Measurements from ENCODE around the gene HSDL2. TPM values are rescaled to one million over a fixed set of nuclear protein-coding genes. Genes with fewer than 3 reads are reported as not detected.

Gene HSDL2
- total and polyA plus RNA-seq, 2 donors (not counting 1 experiment from before 2014, with no cell fraction given): 47.9 to 49.9 TPM

GRCh38 chr9:112462855-112463254 is 82.9 kb downstream of the HSDL2 start:
- Histone ChIP-seq H3K27ac (ENCODE audit: insufficient read depth, low read length) (no peak overlapping the region), H2AFZ (ENCODE audit: low read length) (no peak overlapping the region), H3K4me2 (ENCODE audit: extremely low read depth, insufficient read depth, low read length) (no peak overlapping the region), H3K36me3 (ENCODE audit: control insufficient read depth, insufficient read depth, low read length) (no peaks in the 10 kb centered on the region), H3K79me2 (ENCODE audit: control insufficient read depth, insufficient read depth, low read length) (no peaks in the 10 kb centered on the region), H3K9me3 (ENCODE audit: control insufficient read depth, insufficient read depth, low read depth, low read length) (no peaks in the 10 kb centered on the region), H3K4me1 (ENCODE audit: control insufficient read depth, extremely low read depth, insufficient read depth, low read length) (no peaks in the 10 kb centered on the region), H3K9ac (ENCODE audit: insufficient read depth, low read length) (no peak overlapping the region), H3K4me3 (replicated peaks in 1 of 4; ENCODE audit: control extremely low read depth in 1 of 4, insufficient read depth in 1 of 4, low read depth in 3 of 4, low read length in 4 of 4) (no peak overlapping the region), H3K27me3 (ENCODE audit: control insufficient read depth, insufficient read depth, low read length) (no peaks in the 10 kb centered on the region), H4K20me1 (ENCODE audit: control insufficient read depth, extremely low read depth, insufficient read depth, low read length) (no peaks in the 10 kb centered on the region)
- TF ChIP-seq CTCF (conservative IDR thresholded peaks at IDR 0.05 in 1 of 2, IDR thresholded peaks at IDR 0.05 in 1 of 2; ENCODE audit: low read depth in 1 of 2, low read length in 2 of 2) (no peak), EZH2 (IDR thresholded peaks at IDR 0.05; ENCODE audit: low read length, missing control alignments) (no peak)
- no peak for DNase-seq (ENCODE audit: low read depth in 2 of 2)

- no peak for TF ChIP-seq CTCF (conservative IDR thresholded peaks at IDR 0.05 in 1 of 2, IDR thresholded peaks at IDR 0.05 in 1 of 2; ENCODE audit: low read depth in 1 of 2, low read length in 2 of 2)
- no peak for TF ChIP-seq EZH2 (IDR thresholded peaks at IDR 0.05; ENCODE audit: low read length, missing control alignments)
- H3K36me3 ChIP-seq (ENCODE audit: control insufficient read depth, insufficient read depth, low read length): no peaks in the 10 kb centered on the region
- H3K79me2 ChIP-seq (ENCODE audit: control insufficient read depth, insufficient read depth, low read length): no peaks in the 10 kb centered on the region
- H3K27ac ChIP-seq (ENCODE audit: insufficient read depth, low read length): no peak overlapping the region
- no peaks in the 10 kb centered on the region for H3K4me1 ChIP-seq (ENCODE audit: control insufficient read depth, extremely low read depth, insufficient read depth, low read length)
- H2AFZ ChIP-seq (ENCODE audit: low read length): no peak overlapping the region
- no peak overlapping the region for H3K4me2 ChIP-seq (ENCODE audit: extremely low read depth, insufficient read depth, low read length)
- no peak overlapping the region for H3K9ac ChIP-seq (ENCODE audit: insufficient read depth, low read length)
- DNase-seq (ENCODE audit: low read depth in 2 of 2): no peak
- H3K4me3 ChIP-seq (replicated peaks in 1 of 4; ENCODE audit: control extremely low read depth in 1 of 4, insufficient read depth in 1 of 4, low read depth in 3 of 4, low read length in 4 of 4): no peak overlapping the region
- no peaks in the 10 kb centered on the region for H4K20me1 ChIP-seq (ENCODE audit: control insufficient read depth, extremely low read depth, insufficient read depth, low read length)
- H3K9me3 ChIP-seq (ENCODE audit: control insufficient read depth, insufficient read depth, low read depth, low read length): no peaks in the 10 kb centered on the region
- H3K27me3 ChIP-seq (ENCODE audit: control insufficient read depth, insufficient read depth, low read length): no peaks in the 10 kb centered on the region
Observed at GRCh38 chr9:112465352-112465751, 85.4 kb downstream of the HSDL2 start.

- no peaks in the 10 kb centered on the region for H3K36me3 ChIP-seq (ENCODE audit: control insufficient read depth, insufficient read depth, low read length)
- H3K9ac ChIP-seq (ENCODE audit: insufficient read depth, low read length): no peak overlapping the region
- H3K27ac ChIP-seq (ENCODE audit: insufficient read depth, low read length): no peak overlapping the region
- TF ChIP-seq CTCF (conservative IDR thresholded peaks at IDR 0.05 in 1 of 2, IDR thresholded peaks at IDR 0.05 in 1 of 2; ENCODE audit: low read depth in 1 of 2, low read length in 2 of 2) (no peak), EZH2 (IDR thresholded peaks at IDR 0.05; ENCODE audit: low read length, missing control alignments) (no peak)
- H3K4me2 ChIP-seq (ENCODE audit: extremely low read depth, insufficient read depth, low read length): no peak overlapping the region
- no peak overlapping the region for H2AFZ ChIP-seq (ENCODE audit: low read length)
- no peak for DNase-seq (ENCODE audit: low read depth in 2 of 2)
- H3K9me3 ChIP-seq (ENCODE audit: control insufficient read depth, insufficient read depth, low read depth, low read length): no peaks in the 10 kb centered on the region
- H4K20me1 ChIP-seq (ENCODE audit: control insufficient read depth, extremely low read depth, insufficient read depth, low read length): no peaks in the 10 kb centered on the region
- H3K79me2 ChIP-seq (ENCODE audit: control insufficient read depth, insufficient read depth, low read length): no peaks in the 10 kb centered on the region
- no peaks in the 10 kb centered on the region for H3K27me3 ChIP-seq (ENCODE audit: control insufficient read depth, insufficient read depth, low read length)
- no peak overlapping the region for H3K4me3 ChIP-seq (replicated peaks in 1 of 4; ENCODE audit: control extremely low read depth in 1 of 4, insufficient read depth in 1 of 4, low read depth in 3 of 4, low read length in 4 of 4)
- H3K4me1 ChIP-seq (ENCODE audit: control insufficient read depth, extremely low read depth, insufficient read depth, low read length): no peaks in the 10 kb centered on the region
Observed at GRCh38 chr9:112472996-112473395, 93.1 kb downstream of the HSDL2 start.

All from fibroblast of lung (primary cell).